Glutamatergic neuron (in vitro differentiated cells): ENCODE results near the gene METTL25. TPM values are rescaled to one million over a fixed set of nuclear protein-coding genes. Genes with fewer than 3 reads are reported as not detected.

Source experiments
- DNase-seq: peaks from one replicate; pipeline ENCODE4 v3.0.0; 2022
- H3K27ac Mint-ChIP-seq: one replicate; pipeline ENCODE4 v1.8.0; 2020; ENCODE audit warnings: mild to moderate bottlenecking, mixed read lengths, inconsistent platforms; ENCODE audit not compliant: unreplicated experiment
- H3K27me3 Mint-ChIP-seq: one replicate; pipeline ENCODE4 v1.8.0; 2020; ENCODE audit warnings: mild to moderate bottlenecking, moderate library complexity, mixed read lengths, inconsistent platforms; ENCODE audit not compliant: unreplicated experiment
- H3K36me3 Mint-ChIP-seq: one replicate; pipeline ENCODE4 v1.8.0; 2020; ENCODE audit warnings: mild to moderate bottlenecking, mixed read lengths, inconsistent platforms; ENCODE audit not compliant: unreplicated experiment
- H3K4me1 Mint-ChIP-seq: one replicate; pipeline ENCODE4 v1.8.0; 2020; ENCODE audit warnings: mild to moderate bottlenecking, low read depth, mixed read lengths, inconsistent platforms; ENCODE audit not compliant: unreplicated experiment
- H3K4me3 Mint-ChIP-seq: one replicate; pipeline ENCODE4 v1.8.0; 2020; ENCODE audit warnings: mild to moderate bottlenecking, mixed read lengths, inconsistent platforms; ENCODE audit not compliant: unreplicated experiment
- H3K9me3 Mint-ChIP-seq: one replicate; pipeline ENCODE4 v1.8.0; 2020; ENCODE audit warnings: mild to moderate bottlenecking, moderate library complexity, mixed read lengths, inconsistent platforms; ENCODE audit not compliant: unreplicated experiment
- CTCF ChIP-seq: fragments of 200-600 bp; sonication (generic); IDR thresholded peaks from one replicate; pipeline ENCODE4 v1.5.0; 2021; ENCODE audit not compliant: partially characterized antibody, unreplicated experiment
- total RNA-seq: library from RNA; stranded (reverse); fragmentation: NEBNext Ultra II Directional; extraction: Animal tissue kit (Norgen Biotek cat#: 25700); gene quantifications from one replicate; pipeline ENCODE4 v1.2.1, GENCODE V29; 2021; ENCODE audit not compliant: unreplicated experiment

The METTL25 gene
- total RNA-seq, 1 donor from 2014 or later: 9.8 TPM

GRCh38 chr12:82479511-82479910, 121.2 kb downstream of the METTL25 start:
- Mint-ChIP-seq H3K36me3 (no peaks in the 10 kb centered on the region), H3K27ac (no peak overlapping the region), H3K27me3 (no peaks in the 10 kb centered on the region), H3K9me3 (no peaks in the 10 kb centered on the region), H3K4me3 (no peak overlapping the region), H3K4me1 (no peaks in the 10 kb centered on the region)
- no peak for DNase-seq
- no peak for TF ChIP-seq CTCF

GRCh38 chr12:82480606-82481005, 122.3 kb downstream of the METTL25 start:
- Mint-ChIP-seq H3K4me3 (no peak overlapping the region), H3K9me3 (peaks cover 3% of the 10 kb centered on the region), H3K27me3 (peaks cover 3% of the 10 kb centered on the region), H3K4me1 (peaks cover 3% of the 10 kb centered on the region), H3K36me3 (no peaks in the 10 kb centered on the region), H3K27ac (no peak overlapping the region)
- TF ChIP-seq CTCF: no peak
- DNase-seq: no peak

GRCh38 chr12:82481954-82482353, 123.6 kb downstream of the METTL25 start:
- no peak for DNase-seq
- TF ChIP-seq CTCF: no peak
- Mint-ChIP-seq H3K27ac (no peak overlapping the region), H3K36me3 (no peaks in the 10 kb centered on the region), H3K4me1 (peaks cover 3% of the 10 kb centered on the region), H3K4me3 (no peak overlapping the region), H3K9me3 (peaks cover 3% of the 10 kb centered on the region), H3K27me3 (peaks cover 3% of the 10 kb centered on the region)

- no peak for DNase-seq
- Mint-ChIP-seq H3K27ac (no peak overlapping the region), H3K27me3 (peaks cover 3% of the 10 kb centered on the region), H3K9me3 (peaks cover 3% of the 10 kb centered on the region), H3K4me1 (peaks cover 3% of the 10 kb centered on the region), H3K36me3 (no peaks in the 10 kb centered on the region), H3K4me3 (no peak overlapping the region)
- no peak for TF ChIP-seq CTCF
These were observed 128.4 kb downstream of the METTL25 start for GRCh38 chr12:82486524-82487235.

- no peaks in the 10 kb centered on the region for H3K36me3 Mint-ChIP-seq
- H3K4me1 Mint-ChIP-seq: peaks cover 4% of the 10 kb centered on the region
- DNase-seq: no peak
- no peak for TF ChIP-seq CTCF
- H3K27me3 Mint-ChIP-seq: no peaks in the 10 kb centered on the region
- H3K27ac Mint-ChIP-seq: no peak overlapping the region
- no peak overlapping the region for H3K4me3 Mint-ChIP-seq
- no peaks in the 10 kb centered on the region for H3K9me3 Mint-ChIP-seq
These were observed 146.1 kb downstream of the METTL25 start for GRCh38 chr12:82504409-82504808.
